ENCODE data around the gene XIST.
"Not testable (repeated sequence)": the region's sequence is repeated elsewhere in the genome, so short reads cannot be mapped to it uniquely, and the experiment has no call there.

DNA sequence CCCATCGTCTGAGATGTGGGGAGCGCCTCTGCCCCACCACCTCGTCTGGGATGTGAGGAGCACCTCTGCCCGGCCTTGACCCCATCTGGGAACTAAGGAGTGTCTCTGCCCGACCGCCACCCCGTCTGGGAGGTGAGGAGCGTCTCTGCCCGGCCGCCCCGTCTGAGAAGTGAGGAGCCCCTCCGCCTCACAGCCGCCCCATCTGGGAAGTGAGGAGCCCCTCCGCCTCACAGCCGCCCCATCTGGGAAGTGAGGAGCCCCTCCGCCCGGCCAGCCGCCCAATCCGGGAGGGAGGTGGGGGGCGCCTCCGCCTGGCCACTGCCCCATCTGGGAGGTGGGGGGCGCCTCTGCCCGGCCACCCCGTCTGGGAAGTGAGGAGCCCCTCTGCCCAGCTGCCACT lies 29.7 kb upstream of the XIST start:
- TF ChIP-seq, protein P1, sequence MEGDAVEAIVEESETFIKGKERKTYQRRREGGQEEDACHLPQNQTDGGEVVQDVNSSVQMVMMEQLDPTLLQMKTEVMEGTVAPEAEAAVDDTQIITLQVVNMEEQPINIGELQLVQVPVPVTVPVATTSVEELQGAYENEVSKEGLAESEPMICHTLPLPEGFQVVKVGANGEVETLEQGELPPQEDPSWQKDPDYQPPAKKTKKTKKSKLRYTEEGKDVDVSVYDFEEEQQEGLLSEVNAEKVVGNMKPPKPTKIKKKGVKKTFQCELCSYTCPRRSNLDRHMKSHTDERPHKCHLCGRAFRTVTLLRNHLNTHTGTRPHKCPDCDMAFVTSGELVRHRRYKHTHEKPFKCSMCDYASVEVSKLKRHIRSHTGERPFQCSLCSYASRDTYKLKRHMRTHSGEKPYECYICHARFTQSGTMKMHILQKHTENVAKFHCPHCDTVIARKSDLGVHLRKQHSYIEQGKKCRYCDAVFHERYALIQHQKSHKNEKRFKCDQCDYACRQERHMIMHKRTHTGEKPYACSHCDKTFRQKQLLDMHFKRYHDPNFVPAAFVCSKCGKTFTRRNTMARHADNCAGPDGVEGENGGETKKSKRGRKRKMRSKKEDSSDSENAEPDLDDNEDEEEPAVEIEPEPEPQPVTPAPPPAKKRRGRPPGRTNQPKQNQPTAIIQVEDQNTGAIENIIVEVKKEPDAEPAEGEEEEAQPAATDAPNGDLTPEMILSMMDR (IDR thresholded peaks at IDR 0.05 in 4 of 5, conservative IDR thresholded peaks at IDR 0.05 in 1 of 5), result not testable (repeated sequence)
- TF ChIP-seq POLR2A (IDR thresholded peaks at IDR 0.05), result not testable (repeated sequence)

Data from gastrocnemius medialis (tissue), 4 donors.